K562 (cell line): ENCODE results near the gene TXNIP. TPM values are rescaled to one million over a fixed set of nuclear protein-coding genes. Genes with fewer than 3 reads are reported as not detected.
A peak's percentile ranks its signal among the peaks of the same experiment; 100 is the strongest.

Experiments used
- EHMT2 ChIP-seq: fragments of 450-650 bp; IDR thresholded peaks from 2 replicates; pipeline ENCODE4 v1.6.1; 2018; ENCODE audit warnings: antibody characterized with exemption
- HDAC2 ChIP-seq: fragments of 450-650 bp; IDR thresholded peaks from 2 replicates; pipeline ENCODE4 v1.6.1; 2016; ENCODE audit warnings: mild to moderate bottlenecking
- HEY1 ChIP-seq: fragments of 250-450 bp; sonication (Bioruptor Pico); IDR thresholded peaks from 2 replicates; pipeline ENCODE4 v1.5.0; 2020; ENCODE audit warnings: mild to moderate bottlenecking, moderate library complexity, borderline replicate concordance
- JUND ChIP-seq, 2 experiments: IDR thresholded peaks; 2 replicates in 1 of 2; 3 replicates in 1 of 2; pipeline ENCODE4 v1.6.1; 2011; ENCODE audit warnings: borderline replicate concordance in 2 of 2, low read depth in 2 of 2, low read length in 2 of 2, improper control_type of control experiment in 1 of 2, missing biosample characterization in 1 of 2, missing genetic modification characterization in 1 of 2, missing genetic modification reagents in 1 of 2
- LEF1 ChIP-seq: fragments of 450-650 bp; IDR thresholded peaks from 2 replicates; pipeline ENCODE4 v1.6.1; 2016; ENCODE audit warnings: mild to moderate bottlenecking
- NBN ChIP-seq: fragments of 450-650 bp; IDR thresholded peaks from 2 replicates; pipeline ENCODE4 v1.6.1; 2016; ENCODE audit warnings: low read depth, mild to moderate bottlenecking
- POLR2B ChIP-seq: fragments of 450-650 bp; IDR thresholded peaks from 2 replicates; pipeline ENCODE4 v1.6.1; 2018; ENCODE audit warnings: low read depth; ENCODE audit not compliant: partially characterized antibody
- SIRT6 ChIP-seq: IDR thresholded peaks from one replicate; pipeline ENCODE4 v1.6.1; 2012; ENCODE audit warnings: low read depth, mild to moderate bottlenecking, control low read depth, inconsistent platforms, low read length, moderate library complexity
- SLC30A9 ChIP-seq: fragments of 250-450 bp; sonication (Bioruptor Pico); IDR thresholded peaks from 2 replicates; pipeline ENCODE4 v1.8.0; 2022; ENCODE audit warnings: mild to moderate bottlenecking, moderate library complexity
- TRIM28 ChIP-seq: fragments of 450-650 bp; IDR thresholded peaks from 2 replicates; pipeline ENCODE4 v1.6.1; 2017
- ZNF589 ChIP-seq: fragments of 200-800 bp; sonication (Bioruptor generic); IDR thresholded peaks from 2 replicates; pipeline ENCODE4 v1.6.1; 2016; ENCODE audit warnings: low read depth, missing genetic modification characterization, missing compliant biosample characterization
- polyA plus RNA-seq, 8 experiments: library from polyadenylated mRNA; depleted of rRNA in 4 of 8; stranded (reverse) in 5 of 8; unstranded in 3 of 8; fragments of >200 nt; fragmentation: Nextera tagmentation in 2 of 8; fragmentation: Illumina TruSeq in 1 of 8; extraction: Ambion mirVana in 2 of 8; extraction: Trizol in 1 of 8; gene quantifications; 2 replicates each; pipeline versions ENCODE4 v1.2.1 to v1.2.3, GENCODE V29; 2011 to 2014; ENCODE audit warnings: inconsistent platforms in 1 of 8, missing spikeins in 1 of 8
- total RNA-seq, 7 experiments: library from RNA; depleted of rRNA in 6 of 7; stranded (reverse); fragments of >200 nt in 6 of 7; fragmentation: Illumina TruSeq in 2 of 7; extraction: Trizol in 2 of 7; gene quantifications; 2 replicates each; pipeline versions ENCODE4 v1.2.1 to v1.2.3, GENCODE V29; 2011 to 2021; ENCODE audit warnings: low replicate concordance in 1 of 7
- TF ChIP-seq, protein P1 (sequence below), 2 experiments: fragments of 450-650 bp; IDR thresholded peaks; 2 replicates each; pipeline ENCODE4 v1.6.1; 2018; ENCODE audit warnings: mild to moderate bottlenecking in 2 of 2, low read depth in 1 of 2; ENCODE audit not compliant: partially characterized antibody in 2 of 2
- TF ChIP-seq, protein P2 (sequence below): fragments of 450-650 bp; IDR thresholded peaks from 2 replicates; pipeline ENCODE4 v1.6.1; 2017; ENCODE audit warnings: antibody characterized with exemption, mild to moderate bottlenecking
- TF ChIP-seq, protein P3 (sequence below): sonication (generic); formaldehyde crosslinking; IDR thresholded peaks from 2 replicates; pipeline ENCODE4 v1.9.0; 2022; ENCODE audit warnings: mild to moderate bottlenecking, missing genetic modification reagents
- TF ChIP-seq, protein P4 (sequence below): fragments of 450-650 bp; formaldehyde crosslinking; IDR thresholded peaks from 2 replicates; pipeline ENCODE4 v1.4.0; 2020; ENCODE audit warnings: mild to moderate bottlenecking, moderate library complexity

Gene TXNIP
- total and polyA plus RNA-seq, 9 of the 15 experiments (the other 6 are each of a cell fraction or from before 2014, with no cell fraction given): 120 to 499 (median 257) TPM

DNA sequence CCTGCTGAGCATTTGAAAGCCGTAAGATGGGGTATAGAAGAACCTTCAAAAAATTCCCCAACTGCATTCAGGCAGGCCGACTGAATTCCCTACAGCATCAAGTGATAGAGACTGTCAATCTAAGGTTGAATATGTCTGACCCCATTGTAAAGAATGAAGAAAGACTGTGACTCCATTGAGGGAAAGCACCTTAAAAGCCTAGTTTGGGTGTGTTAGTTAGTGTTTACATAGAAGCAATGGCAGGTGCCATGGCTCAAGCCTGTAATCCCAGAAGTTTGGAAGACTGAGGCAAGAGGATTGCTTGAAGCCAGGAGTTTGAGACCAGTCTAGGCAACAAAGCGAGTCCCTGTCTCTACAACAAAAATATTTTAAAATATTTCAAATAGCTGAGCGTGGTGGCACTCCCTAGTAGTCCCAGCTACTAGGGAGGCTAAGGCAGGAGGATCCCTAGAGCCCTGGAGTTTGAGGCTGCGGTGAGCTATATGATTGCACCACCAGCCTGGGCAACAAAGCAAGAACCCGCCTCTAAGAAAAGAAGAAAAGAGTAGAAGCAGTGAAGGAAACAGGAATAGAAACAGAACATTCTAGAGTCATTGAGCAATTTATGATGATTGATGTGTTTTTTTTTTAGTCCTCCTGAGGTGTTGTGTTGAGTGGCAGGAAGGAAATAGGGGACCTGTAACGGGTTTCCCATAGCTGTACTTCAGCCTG is 16.5 kb downstream of the TXNIP start (continued):
- TF ChIP-seq, protein P1, sequence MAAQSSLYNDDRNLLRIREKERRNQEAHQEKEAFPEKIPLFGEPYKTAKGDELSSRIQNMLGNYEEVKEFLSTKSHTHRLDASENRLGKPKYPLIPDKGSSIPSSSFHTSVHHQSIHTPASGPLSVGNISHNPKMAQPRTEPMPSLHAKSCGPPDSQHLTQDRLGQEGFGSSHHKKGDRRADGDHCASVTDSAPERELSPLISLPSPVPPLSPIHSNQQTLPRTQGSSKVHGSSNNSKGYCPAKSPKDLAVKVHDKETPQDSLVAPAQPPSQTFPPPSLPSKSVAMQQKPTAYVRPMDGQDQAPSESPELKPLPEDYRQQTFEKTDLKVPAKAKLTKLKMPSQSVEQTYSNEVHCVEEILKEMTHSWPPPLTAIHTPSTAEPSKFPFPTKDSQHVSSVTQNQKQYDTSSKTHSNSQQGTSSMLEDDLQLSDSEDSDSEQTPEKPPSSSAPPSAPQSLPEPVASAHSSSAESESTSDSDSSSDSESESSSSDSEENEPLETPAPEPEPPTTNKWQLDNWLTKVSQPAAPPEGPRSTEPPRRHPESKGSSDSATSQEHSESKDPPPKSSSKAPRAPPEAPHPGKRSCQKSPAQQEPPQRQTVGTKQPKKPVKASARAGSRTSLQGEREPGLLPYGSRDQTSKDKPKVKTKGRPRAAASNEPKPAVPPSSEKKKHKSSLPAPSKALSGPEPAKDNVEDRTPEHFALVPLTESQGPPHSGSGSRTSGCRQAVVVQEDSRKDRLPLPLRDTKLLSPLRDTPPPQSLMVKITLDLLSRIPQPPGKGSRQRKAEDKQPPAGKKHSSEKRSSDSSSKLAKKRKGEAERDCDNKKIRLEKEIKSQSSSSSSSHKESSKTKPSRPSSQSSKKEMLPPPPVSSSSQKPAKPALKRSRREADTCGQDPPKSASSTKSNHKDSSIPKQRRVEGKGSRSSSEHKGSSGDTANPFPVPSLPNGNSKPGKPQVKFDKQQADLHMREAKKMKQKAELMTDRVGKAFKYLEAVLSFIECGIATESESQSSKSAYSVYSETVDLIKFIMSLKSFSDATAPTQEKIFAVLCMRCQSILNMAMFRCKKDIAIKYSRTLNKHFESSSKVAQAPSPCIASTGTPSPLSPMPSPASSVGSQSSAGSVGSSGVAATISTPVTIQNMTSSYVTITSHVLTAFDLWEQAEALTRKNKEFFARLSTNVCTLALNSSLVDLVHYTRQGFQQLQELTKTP (IDR thresholded peaks at IDR 0.05; ENCODE audit: low read depth in 1 of 2, partially characterized antibody in 2 of 2): no peak
- TF ChIP-seq HDAC2 (no peak), SLC30A9 (CRISPR knock-in tag) (no peak), TRIM28 (no peak), ZNF589 (CRISPR knock-in tag) (peak; percentile 49; the same call in 1 of the 2 replicates), LEF1 (no peak), SIRT6 (no peak), EHMT2 (peak; percentile 18; the same call in 1 of the 2 replicates), JUND (IDR thresholded peaks at IDR 0.05; ENCODE audit: borderline replicate concordance, low read depth, low read length) (peak; percentile 5; the same call in 1 of the 2 replicates), JUND (tag; IDR thresholded peaks at IDR 0.05; ENCODE audit: borderline replicate concordance, low read depth, low read length) (no peak; the same call in 2 of the 3 replicates), NBN (no peak), POLR2B (peak; percentile 29), HEY1 (no peak)
- TF ChIP-seq, protein P2, sequence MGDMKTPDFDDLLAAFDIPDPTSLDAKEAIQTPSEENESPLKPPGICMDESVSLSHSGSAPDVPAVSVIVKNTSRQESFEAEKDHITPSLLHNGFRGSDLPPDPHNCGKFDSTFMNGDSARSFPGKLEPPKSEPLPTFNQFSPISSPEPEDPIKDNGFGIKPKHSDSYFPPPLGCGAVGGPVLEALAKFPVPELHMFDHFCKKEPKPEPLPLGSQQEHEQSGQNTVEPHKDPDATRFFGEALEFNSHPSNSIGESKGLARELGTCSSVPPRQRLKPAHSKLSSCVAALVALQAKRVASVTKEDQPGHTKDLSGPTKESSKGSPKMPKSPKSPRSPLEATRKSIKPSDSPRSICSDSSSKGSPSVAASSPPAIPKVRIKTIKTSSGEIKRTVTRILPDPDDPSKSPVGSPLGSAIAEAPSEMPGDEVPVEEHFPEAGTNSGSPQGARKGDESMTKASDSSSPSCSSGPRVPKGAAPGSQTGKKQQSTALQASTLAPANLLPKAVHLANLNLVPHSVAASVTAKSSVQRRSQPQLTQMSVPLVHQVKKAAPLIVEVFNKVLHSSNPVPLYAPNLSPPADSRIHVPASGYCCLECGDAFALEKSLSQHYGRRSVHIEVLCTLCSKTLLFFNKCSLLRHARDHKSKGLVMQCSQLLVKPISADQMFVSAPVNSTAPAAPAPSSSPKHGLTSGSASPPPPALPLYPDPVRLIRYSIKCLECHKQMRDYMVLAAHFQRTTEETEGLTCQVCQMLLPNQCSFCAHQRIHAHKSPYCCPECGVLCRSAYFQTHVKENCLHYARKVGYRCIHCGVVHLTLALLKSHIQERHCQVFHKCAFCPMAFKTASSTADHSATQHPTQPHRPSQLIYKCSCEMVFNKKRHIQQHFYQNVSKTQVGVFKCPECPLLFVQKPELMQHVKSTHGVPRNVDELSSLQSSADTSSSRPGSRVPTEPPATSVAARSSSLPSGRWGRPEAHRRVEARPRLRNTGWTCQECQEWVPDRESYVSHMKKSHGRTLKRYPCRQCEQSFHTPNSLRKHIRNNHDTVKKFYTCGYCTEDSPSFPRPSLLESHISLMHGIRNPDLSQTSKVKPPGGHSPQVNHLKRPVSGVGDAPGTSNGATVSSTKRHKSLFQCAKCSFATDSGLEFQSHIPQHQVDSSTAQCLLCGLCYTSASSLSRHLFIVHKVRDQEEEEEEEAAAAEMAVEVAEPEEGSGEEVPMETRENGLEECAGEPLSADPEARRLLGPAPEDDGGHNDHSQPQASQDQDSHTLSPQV: peak; percentile 91
- TF ChIP-seq, protein P3, sequence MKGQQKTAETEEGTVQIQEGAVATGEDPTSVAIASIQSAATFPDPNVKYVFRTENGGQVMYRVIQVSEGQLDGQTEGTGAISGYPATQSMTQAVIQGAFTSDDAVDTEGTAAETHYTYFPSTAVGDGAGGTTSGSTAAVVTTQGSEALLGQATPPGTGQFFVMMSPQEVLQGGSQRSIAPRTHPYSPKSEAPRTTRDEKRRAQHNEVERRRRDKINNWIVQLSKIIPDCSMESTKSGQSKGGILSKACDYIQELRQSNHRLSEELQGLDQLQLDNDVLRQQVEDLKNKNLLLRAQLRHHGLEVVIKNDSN (CRISPR knock-in tag): no peak
- TF ChIP-seq, protein P4, sequence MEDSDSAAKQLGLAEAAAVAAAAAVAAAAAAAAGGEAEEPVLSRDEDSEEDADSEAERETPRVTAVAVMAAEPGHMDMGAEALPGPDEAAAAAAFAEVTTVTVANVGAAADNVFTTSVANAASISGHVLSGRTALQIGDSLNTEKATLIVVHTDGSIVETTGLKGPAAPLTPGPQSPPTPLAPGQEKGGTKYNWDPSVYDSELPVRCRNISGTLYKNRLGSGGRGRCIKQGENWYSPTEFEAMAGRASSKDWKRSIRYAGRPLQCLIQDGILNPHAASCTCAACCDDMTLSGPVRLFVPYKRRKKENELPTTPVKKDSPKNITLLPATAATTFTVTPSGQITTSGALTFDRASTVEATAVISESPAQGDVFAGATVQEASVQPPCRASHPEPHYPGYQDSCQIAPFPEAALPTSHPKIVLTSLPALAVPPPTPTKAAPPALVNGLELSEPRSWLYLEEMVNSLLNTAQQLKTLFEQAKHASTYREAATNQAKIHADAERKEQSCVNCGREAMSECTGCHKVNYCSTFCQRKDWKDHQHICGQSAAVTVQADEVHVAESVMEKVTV (CRISPR knock-in tag): 0 out of 2 replicates have a peak, but pooled peaks have one; percentile 6
